Testis (tissue), 2 donors: Measurements from ENCODE around the gene ZFP57.

Experiments
- CTCF ChIP-seq, 3 experiments: fragments of 450-650 bp in 2 of 3; fragments of 200-600 bp in 1 of 3; sonication (generic) in 1 of 3; IDR thresholded peaks; one replicate each; pipeline ENCODE4 v1.5.1; 2016 to 2019; ENCODE audit warnings: antibody characterized with exemption in 3 of 3, mild to moderate bottlenecking in 2 of 3, moderate library complexity in 1 of 3
- POLR2A ChIP-seq: fragments of 450-650 bp; IDR thresholded peaks from one replicate; pipeline ENCODE4 v1.6.1; 2017; ENCODE audit warnings: antibody characterized with exemption, mild to moderate bottlenecking, moderate library complexity

GRCh38 chr6:29631209-29631810 is 49.6 kb downstream of the ZFP57 start:
- TF ChIP-seq CTCF (IDR thresholded peaks at IDR 0.05) (no peak), POLR2A (no peak)
